GM18508 (cell line): ENCODE measurements around the gene ADAMTS2.

ENCODE experiments used
- ATAC-seq: cut with Tn5 transposase; IDR thresholded peaks from one replicate; pipeline ENCODE4 v1.9.1; 2021; ENCODE audit warnings: moderate number of reproducible peaks; ENCODE audit not compliant: insufficient read depth, unreplicated experiment

ADAMTS2 gene

GRCh38 chr5:179259731-179260323 is 85.4 kb downstream of the ADAMTS2 start:
- no peak for ATAC-seq

DNA sequence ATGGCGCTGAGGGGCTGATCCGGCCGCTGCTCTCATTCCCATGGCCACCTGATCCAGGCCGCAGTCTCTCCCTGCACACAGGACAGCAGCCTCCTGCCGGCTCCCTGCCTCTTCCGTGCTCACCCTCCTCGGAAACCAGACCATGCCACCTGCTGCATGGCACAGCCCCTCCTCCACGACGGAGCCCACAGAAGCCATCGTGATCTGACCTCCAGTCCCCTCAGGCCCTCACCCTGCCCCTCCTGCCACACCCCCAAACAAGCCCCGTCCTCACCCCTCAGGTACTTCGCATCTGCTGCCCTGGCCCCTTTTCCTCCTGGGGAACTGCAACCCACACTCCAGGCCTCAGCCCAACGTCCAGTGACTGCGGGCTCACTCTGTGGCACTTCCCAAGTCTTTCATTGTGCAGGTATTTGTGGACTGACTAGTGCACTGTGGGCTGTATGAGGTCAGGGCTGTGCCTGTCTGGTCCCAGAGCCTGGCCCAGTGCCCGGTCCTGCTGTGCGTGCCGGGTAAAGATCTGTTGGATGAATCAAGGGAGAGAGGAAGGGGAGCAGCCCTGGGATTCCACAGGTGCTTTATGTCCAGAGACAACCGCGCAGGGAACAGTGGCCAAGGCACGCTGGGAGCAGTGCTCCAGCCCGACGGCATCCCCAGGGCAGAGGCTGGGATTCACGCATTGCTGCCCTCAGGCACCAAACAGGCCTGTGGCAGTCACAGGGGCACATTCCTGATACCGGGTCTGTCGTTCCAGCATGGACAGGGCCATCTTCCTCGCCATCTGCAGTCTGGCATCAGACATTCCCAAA is 86.1 kb downstream of the ADAMTS2 start:
- no peak for ATAC-seq

DNA sequence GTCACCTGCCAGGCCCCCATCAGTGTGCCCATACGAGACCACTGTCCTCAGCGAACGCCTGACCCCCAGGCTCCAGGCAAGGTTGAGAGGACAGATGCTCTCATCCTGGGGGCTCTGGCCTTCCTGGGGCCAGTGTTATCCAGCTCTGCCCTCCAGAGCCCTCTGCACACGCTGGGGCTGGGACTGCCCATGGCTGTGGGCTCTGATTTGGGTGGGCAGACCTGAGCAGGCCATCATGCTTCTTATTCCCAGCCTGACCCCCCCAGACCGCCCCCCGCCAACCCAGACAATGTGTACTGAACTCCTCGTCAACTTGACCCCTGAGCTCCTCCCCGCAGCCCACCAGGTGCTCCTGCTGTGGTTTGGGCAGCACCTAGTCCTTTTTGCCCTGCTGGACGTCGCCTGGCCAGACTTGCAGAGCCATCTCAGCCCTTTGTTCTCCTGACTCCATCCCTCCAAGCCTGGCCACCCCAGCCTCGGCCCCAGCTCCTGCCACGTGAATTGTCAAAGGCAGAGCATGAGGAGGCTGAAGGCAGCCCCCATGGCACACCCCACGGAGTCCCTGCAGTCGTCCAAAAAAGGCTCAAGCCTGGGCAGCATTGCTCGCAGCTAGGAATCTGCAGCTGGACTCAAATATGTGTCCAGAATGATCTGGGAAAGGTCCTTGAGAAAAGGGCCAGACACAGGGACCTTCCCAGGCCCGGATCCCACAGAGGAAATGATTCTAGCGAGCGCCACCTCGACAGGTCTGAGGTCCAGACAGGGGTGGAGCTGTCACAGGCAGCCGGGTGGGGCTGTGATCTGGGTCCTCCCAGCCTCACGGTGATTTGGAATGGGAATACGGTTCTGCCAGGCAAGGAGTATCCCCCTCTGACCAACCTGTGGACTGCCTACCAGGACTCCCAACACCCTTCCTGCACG is 87.0 kb downstream of the ADAMTS2 start:
- ATAC-seq: no peak

- ATAC-seq: no peak
Measured at GRCh38 chr5:179257176-179257682, 88.0 kb downstream of the ADAMTS2 start.

DNA sequence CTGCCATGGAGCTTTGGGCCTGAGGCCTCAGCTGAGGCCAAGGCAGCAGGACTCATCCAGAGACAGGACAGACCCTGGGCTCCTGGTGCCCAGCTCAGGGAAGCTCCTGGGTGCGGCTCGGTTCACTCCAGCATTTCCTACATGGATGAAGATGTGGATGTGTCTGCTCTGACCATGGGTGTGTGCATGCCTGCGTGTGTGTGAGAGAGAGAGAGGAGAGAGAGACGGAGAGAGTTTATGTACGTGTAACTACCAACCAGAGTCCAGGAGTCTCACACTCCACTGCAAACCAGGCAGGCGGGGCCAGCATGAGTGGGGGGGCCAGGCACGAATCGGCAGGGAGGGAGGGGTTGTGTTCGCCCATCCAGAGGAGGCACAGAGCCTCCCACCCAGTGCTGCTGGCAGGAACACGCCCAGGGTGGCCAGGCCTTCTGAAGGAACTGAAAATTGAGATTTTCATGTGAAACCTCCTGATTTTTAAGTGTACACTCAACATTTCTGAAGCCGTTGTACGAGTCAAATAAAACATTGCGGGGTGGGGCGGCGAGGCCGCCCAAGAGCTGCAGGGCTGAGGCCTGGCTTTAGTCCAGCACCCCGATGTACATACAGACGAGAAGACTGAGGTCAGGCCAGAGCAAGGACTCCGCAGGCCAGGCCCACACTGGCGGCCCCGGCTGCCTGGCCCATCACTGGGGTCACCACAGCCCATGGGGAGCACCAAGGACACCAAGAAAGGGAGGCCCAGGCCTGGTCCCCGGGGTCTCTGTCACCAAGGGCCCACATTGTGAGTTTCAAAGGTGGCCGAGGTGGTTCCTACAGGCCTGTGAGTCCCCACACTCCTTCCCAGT is 88.7 kb downstream of the ADAMTS2 start:
- no peak for ATAC-seq

- ATAC-seq: no peak
Measured at GRCh38 chr5:179255527-179256327, 89.5 kb downstream of the ADAMTS2 start.

GRCh38 chr5:179254638-179255271 is 90.5 kb downstream of the ADAMTS2 start:
- no peak for ATAC-seq

- no peak for ATAC-seq
Measured at GRCh38 chr5:179253730-179254129, 91.5 kb downstream of the ADAMTS2 start.

GRCh38 chr5:179251276-179251969 is 93.8 kb downstream of the ADAMTS2 start:
- ATAC-seq: no peak

GRCh38 chr5:179250561-179251225 is 94.6 kb downstream of the ADAMTS2 start:
- no peak for ATAC-seq

DNA sequence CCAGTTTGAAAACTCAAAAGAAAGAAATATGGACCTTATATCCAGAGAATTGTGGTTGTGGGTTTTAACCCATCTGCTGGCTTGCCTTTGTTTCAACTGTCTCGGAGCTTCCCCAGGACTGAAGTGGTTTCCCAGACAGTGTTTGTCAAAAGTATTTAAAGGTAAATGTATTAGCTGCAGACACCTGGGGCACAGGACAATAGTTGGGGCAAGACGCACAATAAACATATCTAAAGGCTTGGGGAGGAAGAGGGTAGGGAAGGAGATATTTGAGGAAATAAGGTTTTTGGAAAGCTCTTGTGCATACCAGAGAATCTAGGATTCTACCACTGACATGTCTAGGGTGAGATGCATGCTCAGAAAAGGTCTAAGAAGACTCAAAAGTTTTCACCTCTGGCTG is 99.0 kb downstream of the ADAMTS2 start:
- no peak for ATAC-seq

DNA sequence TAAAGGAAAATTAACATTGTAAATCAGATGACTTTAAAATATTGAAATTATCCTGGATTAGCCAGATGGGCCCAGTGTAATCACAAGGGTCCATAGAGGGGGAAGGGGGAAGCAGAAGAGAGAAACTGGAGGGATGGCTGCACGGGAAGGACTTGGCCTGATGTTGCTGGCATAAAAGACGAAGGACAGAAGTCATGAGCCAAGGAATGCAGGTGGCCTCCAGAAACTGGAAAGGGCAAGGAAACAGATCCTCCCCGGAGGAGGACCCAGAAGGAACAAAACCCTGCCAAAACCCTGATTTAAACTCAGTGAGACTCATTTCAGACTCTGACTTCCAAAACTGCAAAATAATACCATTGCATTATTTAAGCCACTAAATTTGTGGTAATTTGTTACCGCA is 100.2 kb downstream of the ADAMTS2 start:
- ATAC-seq: no peak

DNA sequence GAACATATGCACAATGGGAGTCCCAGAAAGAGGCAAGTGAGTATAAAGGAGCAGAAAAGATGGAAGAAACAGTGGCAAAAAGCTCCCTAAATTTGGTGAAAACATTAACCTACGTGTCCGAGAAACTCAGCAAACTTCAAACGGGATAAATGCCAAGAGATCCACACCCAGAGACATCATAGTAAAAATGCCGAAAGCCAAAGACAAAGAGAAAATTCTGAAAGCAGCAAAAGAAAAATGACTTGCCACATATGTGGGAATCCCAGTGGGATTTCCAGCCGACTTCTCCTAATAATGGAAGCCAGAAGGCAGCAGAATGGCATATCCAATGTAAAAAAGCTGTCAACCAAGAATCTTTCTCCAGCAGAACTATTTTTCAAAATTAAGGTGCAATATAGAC is 101.2 kb downstream of the ADAMTS2 start:
- ATAC-seq: no peak

DNA sequence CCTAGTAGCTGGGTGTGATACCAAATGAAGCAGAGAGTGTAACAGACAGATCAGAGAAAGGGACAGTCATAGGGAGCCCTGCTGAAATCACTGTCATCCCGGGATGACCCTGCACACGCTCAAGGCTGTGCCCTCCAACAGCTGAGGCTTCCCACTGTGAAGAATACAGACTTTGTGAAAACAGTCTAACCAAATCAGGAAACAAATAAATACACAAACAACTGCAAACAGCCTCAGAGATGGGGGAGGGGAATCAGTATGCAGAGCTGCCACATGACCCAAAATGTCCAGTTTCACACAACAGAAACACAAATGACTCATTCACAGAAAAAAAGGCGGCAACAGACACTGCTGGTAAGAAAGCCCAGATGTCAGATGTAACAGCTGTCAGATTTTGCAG is 101.9 kb downstream of the ADAMTS2 start:
- ATAC-seq: no peak

- ATAC-seq: no peak
Measured at GRCh38 chr5:179242676-179243075, 102.6 kb downstream of the ADAMTS2 start.

GRCh38 chr5:179241764-179242370 is 103.4 kb downstream of the ADAMTS2 start:
- ATAC-seq: no peak

DNA sequence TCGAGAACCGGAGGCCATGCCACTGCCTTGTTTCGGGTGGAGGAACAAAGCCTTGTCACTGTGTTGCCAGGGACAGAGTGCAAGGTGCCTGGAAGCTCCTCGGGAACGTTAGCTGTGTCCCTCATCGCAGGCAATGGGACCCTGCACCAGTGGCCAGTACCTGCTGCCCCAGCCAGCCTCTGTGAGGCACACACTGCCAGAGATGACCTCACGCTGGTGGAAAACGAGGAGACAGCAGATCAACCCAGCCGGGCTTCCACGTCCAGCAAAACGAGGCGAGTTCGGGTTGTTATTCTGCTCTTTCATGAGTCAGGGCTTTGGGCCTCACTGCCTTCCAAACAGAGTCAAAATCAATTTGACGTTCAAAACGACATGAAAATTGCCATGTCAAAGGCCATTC is 104.1 kb downstream of the ADAMTS2 start:
- ATAC-seq: no peak
